GM12873 (cell line): ENCODE results near the gene TMEM132D.

Source experiments
- TF ChIP-seq, protein P1 (sequence below): IDR thresholded peaks from 2 replicates; pipeline ENCODE4 v1.5.1; 2012; ENCODE audit warnings: low read depth, mild to moderate bottlenecking, moderate library complexity, low read length, control low read depth; ENCODE audit not compliant: insufficient read depth; ENCODE audit errors: missing control alignments

Gene TMEM132D

DNA sequence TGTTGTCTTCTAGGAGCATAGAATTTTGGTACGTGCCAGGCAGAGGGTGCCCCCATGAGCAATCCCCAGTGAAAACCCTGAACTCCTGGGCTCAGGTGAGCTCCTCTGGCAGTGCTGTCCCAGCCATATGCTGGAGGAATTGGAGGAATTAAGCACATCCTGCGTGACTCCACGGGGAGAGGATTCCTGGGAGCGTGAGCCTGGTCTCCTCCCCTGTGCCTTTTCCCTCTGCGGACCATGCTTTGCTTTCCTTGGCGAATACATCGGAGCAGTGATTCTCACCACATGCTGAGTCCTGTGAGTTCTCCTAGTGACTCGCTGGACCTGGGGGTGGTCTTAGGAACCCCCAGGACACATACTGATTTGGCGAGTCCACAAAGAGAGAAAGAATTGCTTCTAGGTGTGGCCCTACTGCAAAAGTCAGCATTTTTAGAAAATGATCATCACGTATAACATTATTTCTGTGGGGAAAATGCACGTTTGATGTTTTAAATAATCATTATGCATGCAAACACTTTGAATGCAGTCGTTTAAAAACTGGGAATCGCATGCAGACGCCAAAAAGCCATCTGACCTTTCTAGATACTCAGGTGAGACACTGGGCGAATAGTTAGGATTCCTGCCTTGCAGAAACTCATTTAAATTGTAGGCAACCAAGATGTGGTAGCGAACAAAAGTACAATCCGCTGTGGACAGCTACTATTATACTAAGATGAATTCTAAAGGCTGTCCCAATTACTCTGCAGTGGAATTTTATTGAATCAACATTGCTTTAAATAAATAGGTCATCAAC is 370.9 kb downstream of the TMEM132D start:
- TF ChIP-seq, protein P1, sequence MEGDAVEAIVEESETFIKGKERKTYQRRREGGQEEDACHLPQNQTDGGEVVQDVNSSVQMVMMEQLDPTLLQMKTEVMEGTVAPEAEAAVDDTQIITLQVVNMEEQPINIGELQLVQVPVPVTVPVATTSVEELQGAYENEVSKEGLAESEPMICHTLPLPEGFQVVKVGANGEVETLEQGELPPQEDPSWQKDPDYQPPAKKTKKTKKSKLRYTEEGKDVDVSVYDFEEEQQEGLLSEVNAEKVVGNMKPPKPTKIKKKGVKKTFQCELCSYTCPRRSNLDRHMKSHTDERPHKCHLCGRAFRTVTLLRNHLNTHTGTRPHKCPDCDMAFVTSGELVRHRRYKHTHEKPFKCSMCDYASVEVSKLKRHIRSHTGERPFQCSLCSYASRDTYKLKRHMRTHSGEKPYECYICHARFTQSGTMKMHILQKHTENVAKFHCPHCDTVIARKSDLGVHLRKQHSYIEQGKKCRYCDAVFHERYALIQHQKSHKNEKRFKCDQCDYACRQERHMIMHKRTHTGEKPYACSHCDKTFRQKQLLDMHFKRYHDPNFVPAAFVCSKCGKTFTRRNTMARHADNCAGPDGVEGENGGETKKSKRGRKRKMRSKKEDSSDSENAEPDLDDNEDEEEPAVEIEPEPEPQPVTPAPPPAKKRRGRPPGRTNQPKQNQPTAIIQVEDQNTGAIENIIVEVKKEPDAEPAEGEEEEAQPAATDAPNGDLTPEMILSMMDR: no peak

DNA sequence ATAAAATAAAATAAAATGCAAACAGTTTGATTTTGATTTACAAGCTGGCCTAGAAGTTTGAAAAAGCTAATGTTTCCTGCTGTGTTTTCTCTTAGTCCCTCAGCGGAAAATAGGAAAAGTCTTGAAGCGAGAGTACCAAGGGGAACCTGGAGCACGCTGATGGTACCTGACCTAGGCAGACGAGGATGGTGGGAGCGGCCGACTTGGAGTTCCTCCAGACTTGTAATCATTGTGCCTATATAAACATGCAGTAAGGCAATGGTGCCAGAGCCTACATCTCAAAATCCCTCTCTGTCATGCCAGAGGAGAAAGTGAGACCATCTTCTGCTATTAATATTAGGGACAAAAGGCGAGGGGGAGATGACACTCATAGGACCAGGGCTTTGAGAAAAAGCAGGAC is 371.7 kb downstream of the TMEM132D start:
- TF ChIP-seq, protein P1: no peak

DNA sequence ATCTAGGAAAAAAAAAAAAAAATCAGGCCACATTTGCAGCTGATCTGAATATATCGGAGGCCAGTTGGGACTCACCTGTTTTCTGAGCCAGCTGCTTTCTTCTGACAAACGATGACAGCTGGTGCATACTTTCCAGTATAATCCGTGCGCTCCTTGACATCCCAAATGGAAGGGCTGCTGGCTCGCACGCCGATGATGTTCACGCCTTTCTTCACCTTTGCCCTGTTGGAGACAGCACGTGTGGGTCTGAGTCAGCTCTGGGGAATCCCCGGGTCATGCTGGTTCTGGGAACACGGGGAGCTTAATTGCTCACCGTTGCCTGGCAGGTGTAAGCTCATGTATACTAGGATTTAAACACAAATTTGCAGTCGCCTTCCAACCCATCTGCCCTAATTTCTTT is 372.8 kb downstream of the TMEM132D start:
- TF ChIP-seq, protein P1: no peak

DNA sequence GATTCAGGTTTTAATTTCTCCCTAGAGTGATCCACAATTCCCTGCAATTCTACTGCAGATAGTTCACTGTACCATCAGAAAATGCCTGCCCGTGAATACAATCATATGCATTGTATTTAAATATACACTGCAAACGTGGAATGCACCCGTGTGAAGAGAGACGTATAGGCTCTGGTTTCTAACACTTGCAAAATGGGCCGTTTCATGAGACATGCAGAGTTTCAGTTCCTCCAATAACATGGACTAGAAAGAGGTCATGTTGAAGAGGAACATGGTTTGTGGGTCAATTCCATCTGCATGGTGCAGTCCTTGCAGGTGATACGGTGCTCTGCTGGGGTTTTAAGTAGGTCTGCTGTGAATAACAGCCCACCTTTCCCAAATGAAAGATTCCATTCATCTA is 373.3 kb downstream of the TMEM132D start:
- TF ChIP-seq, protein P1: no peak

DNA sequence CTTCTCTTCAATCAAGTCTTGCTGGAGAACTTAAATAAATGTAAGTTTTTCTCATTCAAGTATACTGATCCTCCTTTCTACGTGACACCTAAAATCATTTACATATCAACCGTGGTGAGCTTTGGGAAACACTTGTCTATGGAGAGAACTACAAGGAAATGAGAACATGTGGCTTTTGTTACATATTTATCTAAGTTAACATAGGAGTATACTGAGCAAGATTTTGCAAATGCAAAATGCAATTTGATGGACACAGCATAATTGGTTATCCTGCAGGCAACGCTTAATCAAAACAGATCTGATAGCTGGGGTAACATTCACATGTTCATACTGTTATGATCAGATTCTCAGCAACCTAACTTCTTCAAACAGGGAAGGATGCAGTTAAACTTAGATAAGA is 376.3 kb downstream of the TMEM132D start:
- TF ChIP-seq, protein P1: no peak

DNA sequence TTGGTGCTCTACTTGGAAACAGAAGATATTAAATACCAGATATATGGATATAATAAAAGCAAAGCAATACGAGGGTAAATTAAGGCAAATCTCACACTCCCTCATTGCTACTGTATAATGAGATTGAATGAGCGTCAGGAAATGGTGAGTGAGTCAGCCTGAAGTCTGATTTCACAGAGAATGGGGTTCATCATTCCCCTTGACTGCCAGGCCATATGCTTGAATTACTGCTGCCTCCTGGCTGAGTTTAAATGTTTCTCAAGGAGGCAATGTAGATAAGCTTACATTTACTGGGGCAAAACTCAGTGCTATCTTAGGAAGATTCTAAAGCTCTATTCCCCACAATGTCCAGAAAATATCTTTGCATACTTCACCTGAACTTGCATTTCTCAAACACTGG is 380.2 kb downstream of the TMEM132D start:
- TF ChIP-seq, protein P1: no peak

DNA sequence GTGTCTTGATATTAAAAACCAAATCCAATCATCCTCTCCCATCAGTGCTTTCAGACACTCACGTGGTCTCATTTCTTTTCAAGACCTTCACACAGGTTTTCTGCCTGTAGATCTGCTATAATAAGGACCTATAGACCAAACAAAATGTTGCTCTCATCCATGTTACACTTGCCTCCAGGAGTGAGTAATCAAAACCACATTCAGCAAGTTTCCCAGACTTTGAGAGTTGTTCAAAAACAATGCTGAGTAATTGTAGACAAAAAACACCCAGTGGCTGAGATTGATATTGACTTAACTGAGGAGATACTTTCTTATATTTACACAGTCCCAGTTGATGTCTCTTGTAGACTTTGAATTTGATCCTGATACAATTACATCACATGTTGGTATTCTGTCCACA is 383.1 kb downstream of the TMEM132D start:
- TF ChIP-seq, protein P1: no peak

DNA sequence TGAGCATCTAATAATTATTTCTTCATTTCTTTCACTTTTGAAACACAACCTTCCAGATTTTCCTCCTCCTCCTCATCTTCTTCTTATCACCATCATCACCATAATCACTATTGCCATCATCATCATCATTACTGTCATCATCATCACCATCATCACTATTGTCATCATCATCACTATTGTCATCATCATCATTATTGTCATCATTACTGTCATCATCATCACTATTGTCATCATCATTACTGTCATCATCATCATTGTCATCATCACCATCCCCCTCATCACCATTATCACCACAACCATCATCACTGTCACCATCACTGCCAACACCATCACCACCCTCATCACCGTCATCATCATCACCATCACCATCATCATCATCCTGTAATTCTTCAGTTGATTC is 400.0 kb downstream of the TMEM132D start:
- TF ChIP-seq, protein P1: no peak
